Liver (tissue), 3 donors: ENCODE results near the gene ATRX.

Experiments
- ATF3 ChIP-seq: IDR thresholded peaks from 2 replicates; pipeline ENCODE4 v1.6.1; 2016; ENCODE audit warnings: antibody characterized with exemption
- CTCF ChIP-seq: fragments of 150-350 bp; IDR thresholded peaks from 2 replicates; pipeline ENCODE4 v1.5.1; 2017; ENCODE audit warnings: improper control_type of control experiment, low read depth, low read length; ENCODE audit not compliant: missing input control
- EGR1 ChIP-seq, 2 donors: IDR thresholded peaks; 2 replicates each; pipeline ENCODE4 v1.6.1; 2016 to 2018; ENCODE audit warnings: antibody characterized with exemption in 2 of 2, low read depth in 2 of 2
- GABPA ChIP-seq, 2 donors: IDR thresholded peaks in 1 of 2; conservative IDR thresholded peaks in 1 of 2; 2 replicates each; pipeline ENCODE4 v1.6.1; 2016; ENCODE audit warnings: antibody characterized with exemption in 2 of 2, mild to moderate bottlenecking in 1 of 2, moderate library complexity in 1 of 2
- HNF4A ChIP-seq, 2 donors: conservative IDR thresholded peaks; 2 replicates each; pipeline ENCODE4 v1.6.1; 2016; ENCODE audit warnings: antibody characterized with exemption in 2 of 2, mild to moderate bottlenecking in 2 of 2
- JUND ChIP-seq, 2 donors: IDR thresholded peaks; 2 replicates each; pipeline ENCODE4 v1.6.1; 2016; ENCODE audit warnings: antibody characterized with exemption in 2 of 2
- NR2F2 ChIP-seq: IDR thresholded peaks from 2 replicates; pipeline ENCODE4 v1.6.1; 2016; ENCODE audit warnings: antibody characterized with exemption
- RAD21 ChIP-seq, 2 donors: IDR thresholded peaks; 2 replicates each; pipeline ENCODE4 v1.6.1; 2016; ENCODE audit warnings: antibody characterized with exemption in 2 of 2, mild to moderate bottlenecking in 2 of 2
- REST ChIP-seq: IDR thresholded peaks from 2 replicates; pipeline ENCODE4 v1.6.1; 2016; ENCODE audit warnings: antibody characterized with exemption, mild to moderate bottlenecking
- RXRA ChIP-seq, 2 donors: IDR thresholded peaks; 2 replicates each; pipeline ENCODE4 v1.6.1; 2017 to 2018; ENCODE audit warnings: antibody characterized with exemption in 2 of 2, mild to moderate bottlenecking in 1 of 2
- SP1 ChIP-seq: IDR thresholded peaks from 2 replicates; pipeline ENCODE4 v1.6.1; 2018; ENCODE audit warnings: antibody characterized with exemption, mild to moderate bottlenecking
- TAF1 ChIP-seq: conservative IDR thresholded peaks from 2 replicates; pipeline ENCODE4 v1.6.1; 2016; ENCODE audit warnings: antibody characterized with exemption, mild to moderate bottlenecking
- YY1 ChIP-seq: IDR thresholded peaks from 2 replicates; pipeline ENCODE4 v1.6.1; 2016; ENCODE audit warnings: antibody characterized with exemption, mild to moderate bottlenecking
- donor health status: healthy.
- donor health status: healthy.

- no peak for TF ChIP-seq ATF3
- no peak for TF ChIP-seq REST
- no peak for TF ChIP-seq CTCF
- no peak for TF ChIP-seq RAD21 (IDR thresholded peaks at IDR 0.05)
- TF ChIP-seq HNF4A (conservative IDR thresholded peaks at IDR 0.05) = no peak
- TF ChIP-seq GABPA (IDR thresholded peaks at IDR 0.05 in 1 of 2, conservative IDR thresholded peaks at IDR 0.05 in 1 of 2) = no peak
- TF ChIP-seq SP1 = no peak
- TF ChIP-seq RXRA (IDR thresholded peaks at IDR 0.05) = no peak
- no peak for TF ChIP-seq TAF1
- no peak for TF ChIP-seq NR2F2
- no peak for TF ChIP-seq EGR1 (IDR thresholded peaks at IDR 0.05; ENCODE audit: low read depth in 2 of 2)
- no peak for TF ChIP-seq JUND (IDR thresholded peaks at IDR 0.05)
- TF ChIP-seq YY1 = no peak
Observed at GRCh38 chrX:77622233-77622632, 163.8 kb downstream of the ATRX start.
